Muscle of back (tissue), 11 donors: ENCODE results near the gene CHD9NB. TPM values are rescaled to one million over a fixed set of nuclear protein-coding genes. Genes with fewer than 3 reads are reported as not detected.
"Not testable (repeated sequence)": the region's sequence is repeated elsewhere in the genome, so short reads cannot be mapped to it uniquely, and the experiment has no call there.

Experiments used
- DNase-seq, 3 donors: peaks; one replicate each; pipeline versions ENCODE4 v3.0.0 to v3.0.0-alpha.2; 2013
- polyA plus RNA-seq, 10 donors: library from polyadenylated mRNA; unstranded; fragments of 120-200 nt; gene quantifications; one replicate each; pipeline ENCODE4 v1.2.1, GENCODE V29; 2013; ENCODE audit not compliant: insufficient read length in 10 of 10

Gene CHD9NB
- polyA plus RNA-seq, 10 donors: 1.3 to 4.6 (median 2.3) TPM

DNA sequence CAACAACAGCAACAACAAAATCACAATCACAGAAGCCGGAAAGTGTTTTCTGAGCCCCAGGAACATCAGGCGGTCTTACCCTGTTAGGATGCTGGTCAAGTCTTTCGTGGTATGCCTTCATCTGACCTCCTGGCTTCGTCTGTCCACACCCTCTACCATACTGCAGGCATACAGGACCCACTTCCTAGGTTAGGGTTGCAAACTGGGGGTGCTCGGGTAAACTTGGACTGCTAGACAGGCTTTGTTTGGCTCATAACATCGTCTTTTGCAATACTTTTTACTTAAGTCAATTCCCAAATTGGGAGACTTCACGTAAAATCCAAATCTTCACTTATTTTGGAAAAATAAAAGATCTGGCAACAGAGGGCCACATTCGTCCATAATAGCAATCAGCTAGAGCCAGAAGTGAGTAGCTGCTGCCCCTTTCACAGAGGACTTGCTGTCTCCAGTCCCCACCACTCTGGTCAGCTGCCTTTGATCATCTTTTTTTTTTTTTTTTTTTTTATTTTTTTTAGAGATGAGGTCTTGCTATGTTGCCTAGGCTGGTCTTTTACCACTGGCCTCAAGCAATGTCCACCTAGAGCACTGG lies 32.1 kb upstream of the CHD9NB start:
- DNase-seq: peak in 2 of 3 donors; percentile 56 to 82

DNA sequence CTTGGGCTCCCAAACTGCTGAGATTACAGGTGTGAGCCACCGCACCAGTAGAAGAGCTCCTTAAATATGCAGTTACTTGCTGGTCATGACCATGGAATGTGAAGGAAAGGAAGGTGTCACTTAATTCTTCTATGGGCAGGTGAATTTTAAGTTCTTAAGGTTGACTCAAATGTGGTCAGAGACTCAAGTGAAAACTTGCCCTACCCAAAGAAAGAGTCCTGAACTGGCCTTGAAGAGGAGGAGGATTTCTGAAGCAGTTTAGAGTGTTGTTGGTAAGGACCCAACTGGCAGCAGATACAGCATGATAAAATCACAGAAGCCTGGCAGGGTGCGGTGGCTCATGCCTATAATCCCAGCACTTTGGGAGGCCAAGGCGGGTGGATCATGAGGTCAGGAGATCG lies 31.4 kb upstream of the CHD9NB start:
- DNase-seq: peak in 1 of 3 donors; percentile 20

DNA sequence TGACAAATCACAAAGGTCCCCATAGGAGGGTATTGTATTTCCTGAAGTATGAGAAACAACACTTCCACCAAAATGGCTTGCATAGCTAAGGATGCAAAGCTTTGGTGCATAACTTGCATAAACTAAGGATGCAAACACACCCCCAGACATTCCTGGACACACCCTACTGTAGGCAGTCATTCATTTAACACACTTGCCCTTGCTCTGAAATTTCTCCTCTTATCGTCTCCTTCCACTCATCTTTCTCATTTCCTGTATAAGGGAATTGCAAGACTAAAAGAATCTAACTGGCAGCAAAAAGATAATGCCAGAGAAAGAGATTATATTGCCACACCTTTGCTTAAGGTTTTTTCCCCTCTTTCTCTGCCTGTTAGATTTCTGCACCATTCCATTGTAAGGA lies 30.4 kb upstream of the CHD9NB start:
- peak in 1 of 3 donors; percentile 12 for DNase-seq

DNA sequence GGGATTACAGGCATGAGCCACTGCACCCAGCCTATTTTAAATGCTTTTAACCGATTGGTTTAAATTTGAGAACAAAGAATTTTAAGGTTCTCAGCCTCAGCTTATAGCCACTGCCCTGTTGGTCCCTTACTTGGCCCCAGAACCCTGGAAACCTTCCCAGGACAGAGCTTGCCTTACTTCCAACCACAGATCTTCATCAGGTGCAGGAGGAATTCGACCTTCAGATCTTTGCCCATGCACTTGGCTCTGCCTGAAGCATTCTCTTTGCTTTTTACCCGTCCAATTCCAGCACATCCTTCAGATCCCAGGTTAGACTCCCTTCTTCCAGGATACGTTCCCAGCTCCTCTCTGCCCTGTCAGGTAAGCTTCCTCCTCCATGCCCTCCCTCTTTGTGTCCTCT lies 29.8 kb upstream of the CHD9NB start:
- peak in 1 of 3 donors; percentile 13 for DNase-seq

DNA sequence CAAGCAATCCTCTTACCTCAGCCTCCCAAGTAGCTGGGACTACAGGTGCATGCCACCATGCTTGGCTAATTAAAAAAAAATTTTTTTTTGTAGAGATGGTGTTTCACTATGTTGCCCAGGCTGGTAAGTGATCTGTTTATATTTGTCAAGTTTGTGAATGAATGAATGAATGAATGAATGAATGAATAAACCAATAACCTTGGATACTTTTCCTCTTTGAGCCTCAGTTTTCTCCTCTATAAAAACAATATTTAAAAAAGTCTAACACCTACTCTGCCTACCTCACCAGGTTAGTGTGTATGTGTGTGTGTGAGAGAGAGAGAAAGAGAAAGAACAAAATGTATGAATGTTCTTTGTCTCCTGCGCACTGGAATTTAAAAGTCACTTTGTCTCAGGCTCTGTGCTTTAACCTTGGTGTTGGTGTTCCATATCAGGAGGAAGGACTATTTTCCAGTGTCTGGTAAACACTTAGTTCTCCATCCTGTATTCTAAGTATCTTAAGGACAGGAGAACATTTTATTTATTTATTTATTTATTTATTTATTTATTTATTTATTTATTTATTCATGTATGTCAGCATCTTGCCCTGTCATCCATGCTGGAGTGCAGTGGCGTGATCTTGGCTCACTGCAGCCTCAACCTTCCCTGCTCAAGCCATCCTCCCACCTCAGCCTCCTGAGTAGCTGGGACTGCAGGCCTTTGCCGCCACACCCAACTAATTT lies 29.1 kb upstream of the CHD9NB start:
- DNase-seq: no peak

DNA sequence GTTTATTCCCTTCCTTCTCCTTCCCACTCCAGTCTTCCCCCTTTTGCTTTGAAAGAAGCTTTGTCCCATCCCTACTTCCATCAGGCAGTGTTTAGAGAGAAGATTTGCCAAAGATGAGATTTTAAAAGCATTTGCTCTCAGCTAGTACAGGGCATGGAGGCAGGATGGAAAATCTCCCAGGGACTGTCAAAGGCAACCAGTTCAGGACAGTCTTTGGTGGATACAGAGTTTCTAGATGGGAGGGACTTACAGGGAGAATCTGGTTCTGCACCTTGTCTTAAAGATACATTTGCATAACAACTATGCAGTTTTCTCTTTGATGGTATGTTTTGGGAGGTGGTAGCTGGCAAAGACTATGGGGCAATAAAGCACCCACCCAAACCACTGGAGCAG lies 28.3 kb upstream of the CHD9NB start:
- DNase-seq: no peak

DNA sequence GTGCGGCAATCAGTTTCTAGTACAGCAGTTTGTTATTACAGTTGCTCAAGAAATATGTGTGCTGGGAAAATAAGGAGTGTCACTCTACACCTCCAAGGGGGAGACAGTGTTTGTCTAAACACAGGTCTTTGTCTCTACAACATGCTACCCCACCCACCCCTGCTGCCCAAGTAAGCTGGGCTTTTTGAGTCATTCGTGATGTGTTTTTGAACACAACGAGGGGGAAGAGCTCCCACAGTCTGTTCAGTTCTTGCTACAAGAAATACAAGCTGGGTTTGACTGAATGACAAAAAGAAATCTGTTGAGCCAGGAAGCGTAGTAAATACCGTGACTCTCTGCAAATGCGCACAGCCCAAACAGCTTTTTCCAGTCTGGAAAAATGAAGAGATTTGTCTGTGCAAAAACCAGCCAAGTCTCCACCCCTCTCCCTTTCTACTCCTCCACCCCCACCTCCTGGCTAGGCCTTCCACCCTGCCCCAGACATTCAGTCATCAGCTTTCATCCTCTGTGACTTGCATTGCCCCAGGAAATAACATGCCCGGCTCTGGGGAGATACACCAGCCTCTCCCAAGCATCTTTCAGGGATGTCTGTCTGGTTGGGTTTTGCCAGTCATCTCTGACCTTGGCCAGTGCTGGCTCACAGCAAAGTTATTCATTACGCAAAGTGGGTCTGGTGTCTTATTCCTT lies 27.8 kb upstream of the CHD9NB start:
- peak; percentile 87 to 96 (median 92) for DNase-seq

DNA sequence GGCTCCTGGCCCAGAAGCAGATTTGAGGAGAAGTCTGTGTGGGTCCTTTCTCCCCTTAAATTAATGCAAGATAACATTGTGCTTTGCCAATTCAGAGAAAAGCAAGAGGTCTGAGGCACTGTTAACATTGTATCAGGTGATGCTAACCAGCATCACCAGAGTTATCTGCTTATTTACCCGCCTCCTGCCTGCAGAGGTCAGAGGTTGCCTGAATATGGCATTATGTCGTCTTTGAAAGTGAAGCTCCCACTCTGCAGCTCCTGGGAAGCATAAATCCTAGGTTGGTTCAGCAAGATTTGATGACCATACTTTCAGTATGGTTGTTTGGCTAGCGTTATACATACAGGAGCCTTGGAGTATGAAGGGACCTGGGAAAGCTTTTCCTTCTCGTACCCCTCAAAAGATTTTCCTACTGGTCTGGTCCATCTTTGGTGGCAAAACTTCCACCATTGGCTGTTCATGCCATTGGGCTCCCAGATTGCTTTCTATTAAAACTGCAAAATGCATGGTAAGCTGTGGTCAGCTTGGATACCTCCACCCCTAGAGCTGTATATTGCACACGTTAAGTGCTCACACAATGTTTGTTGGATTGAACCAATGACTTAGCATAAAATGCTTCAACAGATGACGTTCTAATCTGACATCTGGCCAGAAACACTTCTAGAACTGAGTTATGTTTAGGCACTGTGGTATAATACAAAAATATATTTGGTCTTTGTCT lies 26.2 kb upstream of the CHD9NB start:
- peak in 1 of 3 donors; percentile 22 for DNase-seq

DNA sequence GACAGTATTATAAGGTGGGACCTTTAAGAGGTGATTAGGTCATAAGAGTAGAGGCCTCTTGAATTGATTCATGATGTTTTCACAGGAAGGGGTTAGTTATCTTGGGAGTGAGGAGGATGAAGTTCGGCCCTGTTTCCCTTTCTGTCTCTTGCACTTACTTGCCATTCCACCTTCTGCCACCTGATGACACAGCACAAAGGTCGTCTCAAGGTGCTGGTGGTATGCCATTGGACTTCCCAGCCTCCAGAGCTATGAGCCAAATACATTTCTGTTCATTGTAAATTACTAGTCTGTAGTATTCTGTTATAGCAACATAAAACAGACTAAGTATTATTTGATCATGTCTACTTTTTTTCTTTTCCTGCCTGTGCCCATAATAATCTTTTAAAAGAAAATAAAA lies 25.6 kb upstream of the CHD9NB start:
- no peak for DNase-seq

DNA sequence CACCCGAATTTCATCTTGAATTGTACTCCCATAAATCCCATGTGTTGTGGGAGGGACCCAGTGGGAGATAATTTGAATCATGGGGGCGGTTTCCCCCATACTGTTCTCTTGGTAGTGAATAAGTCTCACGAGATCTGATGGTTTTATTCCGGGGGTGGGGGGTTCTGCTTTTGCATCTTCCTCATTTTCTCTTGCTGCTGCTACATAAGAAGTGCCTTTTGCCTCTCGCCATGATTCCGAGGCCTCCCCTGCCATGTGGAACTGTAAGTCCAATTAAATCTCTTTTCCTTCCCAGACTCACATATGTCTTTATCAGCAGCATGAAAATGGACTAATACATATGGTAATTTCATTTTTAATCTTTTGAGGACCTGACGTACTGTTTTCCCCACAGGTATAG lies 22.8 kb upstream of the CHD9NB start:
- not testable (repeated sequence) for DNase-seq

DNA sequence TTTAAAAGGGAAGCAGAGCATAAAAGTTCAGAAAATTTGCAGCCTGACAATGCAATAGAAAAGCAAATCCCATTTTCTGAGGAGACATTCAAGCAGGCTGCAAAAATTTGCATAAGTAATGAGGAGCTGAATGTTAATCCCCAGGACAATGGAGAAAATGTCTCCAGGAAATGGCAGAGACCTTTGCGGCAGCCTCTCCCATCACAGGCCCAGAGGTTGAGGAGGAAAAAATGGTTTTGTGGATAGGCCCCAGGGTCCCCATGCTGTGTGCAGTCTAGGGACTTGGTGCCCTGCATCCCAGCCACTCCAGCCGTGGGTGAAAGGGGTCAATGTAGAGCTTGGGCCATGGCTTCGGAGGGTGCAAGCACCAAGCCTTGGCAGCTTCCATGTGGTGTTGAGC lies 21.6 kb upstream of the CHD9NB start:
- DNase-seq: not testable (repeated sequence)

DNA sequence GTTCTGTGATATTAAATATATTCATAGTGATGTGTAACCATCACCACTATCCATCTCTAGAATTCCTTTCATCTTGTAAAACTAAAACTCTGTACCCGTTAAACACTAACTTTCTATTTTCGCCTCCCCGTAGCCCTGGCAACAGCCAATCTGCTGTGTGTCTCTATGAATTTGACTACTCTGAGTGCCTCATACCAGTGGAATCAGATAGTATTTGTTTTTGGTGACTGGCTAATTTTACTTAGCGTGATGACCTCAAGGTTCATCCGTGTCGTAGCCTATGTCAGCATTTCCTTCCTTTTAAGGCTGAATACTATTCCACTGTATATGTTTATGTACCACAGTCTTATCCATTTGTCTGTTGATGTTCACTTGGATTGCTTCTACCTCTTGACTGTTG lies 20.3 kb upstream of the CHD9NB start:
- no peak for DNase-seq

DNA sequence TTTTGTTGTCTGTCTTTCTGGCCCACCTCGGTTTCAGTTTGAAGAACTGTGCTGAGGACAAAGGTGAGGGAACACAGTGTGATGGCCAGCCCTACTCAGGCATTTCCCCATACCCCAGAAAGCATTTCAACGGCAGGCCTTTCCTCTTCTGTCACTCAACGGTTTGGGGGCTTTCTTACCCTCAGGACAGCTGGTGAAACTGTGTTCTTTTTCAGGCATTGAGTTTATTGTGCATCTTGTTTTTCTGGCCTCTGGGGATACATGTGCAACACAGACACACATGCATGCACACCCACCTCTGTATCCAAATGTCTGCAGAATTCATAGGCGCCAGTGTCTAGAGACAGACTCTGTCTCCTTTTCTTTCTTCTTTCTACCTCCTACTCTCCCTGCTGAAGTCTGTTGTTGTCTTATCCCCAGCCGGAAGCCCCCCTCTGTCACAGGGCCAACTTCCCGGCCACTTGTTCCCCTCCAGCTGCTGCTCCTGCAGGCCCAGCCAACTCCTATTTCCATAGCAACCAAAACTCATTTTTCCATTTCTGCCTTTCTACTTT lies 19.1 kb upstream of the CHD9NB start:
- DNase-seq: peak; percentile 88 to 98 (median 96)

DNA sequence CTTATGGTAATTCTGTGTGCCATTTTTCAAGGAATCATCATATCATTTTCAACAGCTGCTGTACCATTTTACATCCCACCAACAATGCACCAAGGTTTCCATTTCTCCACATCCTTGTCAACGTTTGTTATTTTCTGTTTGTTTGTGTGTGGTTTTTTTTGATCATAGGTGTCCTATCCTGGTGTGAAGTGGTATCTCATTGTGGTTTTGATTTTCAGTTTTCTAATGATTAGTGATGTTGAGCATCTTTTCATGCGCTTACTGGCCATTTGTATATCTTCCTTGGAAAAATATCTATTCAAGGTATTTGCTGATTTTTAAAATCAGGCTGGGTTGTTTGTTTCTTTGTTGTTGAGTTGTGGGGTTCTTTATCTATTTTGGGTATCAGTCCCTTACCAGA lies 17.1 kb upstream of the CHD9NB start:
- no peak for DNase-seq

DNA sequence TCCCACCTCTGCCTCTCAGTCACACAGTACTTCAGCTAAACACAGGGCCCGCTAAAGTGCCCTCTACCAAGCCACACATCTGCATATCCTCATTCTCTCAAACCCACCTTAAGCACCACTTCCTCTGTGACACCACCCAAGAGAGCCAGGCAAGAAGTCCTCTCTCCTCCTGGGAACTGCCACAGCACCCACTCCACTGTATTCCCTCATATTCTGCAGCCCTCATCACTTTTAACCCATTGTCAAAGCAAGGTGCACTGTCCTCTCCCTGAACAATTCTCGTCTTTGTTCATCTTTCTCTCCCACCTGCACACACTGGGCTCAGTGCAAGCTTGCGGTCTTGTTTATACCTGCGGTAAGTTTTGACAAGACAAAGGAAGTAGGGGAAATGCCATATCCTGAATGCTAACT lies 15.7 kb upstream of the CHD9NB start:
- no peak for DNase-seq

DNA sequence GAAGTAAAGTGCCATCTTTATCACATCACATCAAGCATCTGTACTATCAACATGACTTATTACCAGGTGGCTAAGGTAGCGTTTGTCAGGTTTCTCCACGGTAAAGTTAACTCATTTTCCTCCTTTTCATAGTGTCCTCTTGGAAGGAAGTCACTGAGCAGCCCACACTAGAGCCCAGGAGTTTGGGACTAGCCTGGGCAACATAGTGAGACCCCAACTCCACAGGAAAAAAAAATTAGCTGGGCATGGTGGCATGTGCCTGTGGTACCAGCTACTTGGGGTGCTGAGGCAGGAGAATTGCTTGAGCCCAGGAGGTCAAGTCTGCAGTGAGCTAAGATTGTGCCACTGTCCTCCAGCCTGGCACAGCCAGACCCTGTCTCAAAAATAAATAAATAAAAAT lies 15.0 kb upstream of the CHD9NB start:
- DNase-seq: no peak

DNA sequence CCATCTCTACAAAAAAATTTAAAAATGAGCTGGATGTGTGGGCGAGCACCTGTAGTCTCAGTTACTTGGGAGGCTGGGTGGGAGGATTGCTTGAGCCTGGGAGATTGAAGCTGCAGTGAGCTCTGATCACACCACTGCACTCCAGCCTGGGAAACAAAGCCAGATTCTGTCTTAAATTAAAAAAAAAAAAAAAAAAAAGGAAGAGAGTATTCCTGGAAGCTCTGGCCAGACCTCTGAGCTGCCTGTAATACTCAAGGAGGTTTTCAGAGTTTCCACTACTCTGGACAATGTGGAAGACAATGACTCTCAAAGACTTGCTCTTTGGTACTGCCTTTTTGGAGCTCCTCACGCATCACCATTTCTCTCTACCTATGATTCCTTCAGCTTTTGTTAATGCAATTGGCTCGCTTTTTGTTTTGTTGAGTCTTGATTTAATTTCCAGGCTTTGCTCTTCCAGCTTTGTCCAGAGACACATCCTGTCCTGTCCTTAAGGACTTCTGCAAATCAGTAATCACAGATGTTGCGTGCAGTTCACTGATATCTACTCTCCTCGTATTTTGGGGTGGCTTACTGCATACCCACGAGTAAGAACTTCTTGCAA lies 12.9 kb upstream of the CHD9NB start:
- peak; percentile 52 to 85 (median 66) for DNase-seq

DNA sequence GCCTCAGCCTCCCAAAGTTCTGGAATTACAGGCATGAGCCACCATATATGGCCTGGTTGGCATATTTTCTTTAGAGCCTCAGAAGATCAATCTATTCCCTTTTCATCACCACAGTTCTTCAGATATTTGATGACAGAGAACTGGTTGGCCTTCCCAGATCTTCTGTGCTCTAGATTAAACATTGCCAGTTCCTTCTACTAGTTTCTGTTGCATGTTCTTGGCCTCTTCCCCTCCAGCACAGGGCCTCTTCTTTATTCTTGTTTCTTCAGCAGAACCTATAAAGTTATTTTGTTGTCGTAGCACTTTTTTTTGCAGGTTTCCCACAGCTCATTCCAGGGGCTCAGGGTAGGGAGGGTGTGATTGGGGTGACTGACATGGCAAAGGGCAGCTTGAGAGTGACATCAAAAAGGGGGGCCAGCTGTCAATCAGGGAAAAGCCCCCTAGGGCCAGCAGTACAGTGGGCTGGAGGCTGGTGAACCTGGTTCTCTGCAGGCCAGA lies 11.4 kb upstream of the CHD9NB start:
- no peak for DNase-seq

DNA sequence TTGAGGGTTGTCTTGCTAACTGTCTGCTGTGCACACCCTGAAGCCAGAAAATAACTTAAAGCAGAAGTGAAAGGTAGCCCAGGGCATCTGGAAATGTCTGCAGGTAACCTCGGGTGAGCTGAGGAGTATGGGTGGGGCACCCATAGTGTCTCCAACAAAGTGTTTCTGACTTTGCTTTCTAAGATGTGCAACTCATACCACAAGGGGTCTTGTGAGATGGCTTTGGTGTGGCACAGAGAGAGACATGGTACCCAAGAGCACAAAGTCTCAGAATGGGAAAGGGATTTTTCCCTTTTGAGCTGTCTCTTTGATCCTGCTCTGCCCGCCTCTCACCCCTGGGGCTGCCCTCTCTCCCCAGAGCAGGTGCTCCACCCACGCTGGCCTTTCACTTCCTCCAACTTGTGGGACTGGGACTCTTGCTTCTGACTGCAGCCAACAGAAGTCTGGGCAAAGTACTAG lies 9.0 kb upstream of the CHD9NB start:
- DNase-seq: no peak

DNA sequence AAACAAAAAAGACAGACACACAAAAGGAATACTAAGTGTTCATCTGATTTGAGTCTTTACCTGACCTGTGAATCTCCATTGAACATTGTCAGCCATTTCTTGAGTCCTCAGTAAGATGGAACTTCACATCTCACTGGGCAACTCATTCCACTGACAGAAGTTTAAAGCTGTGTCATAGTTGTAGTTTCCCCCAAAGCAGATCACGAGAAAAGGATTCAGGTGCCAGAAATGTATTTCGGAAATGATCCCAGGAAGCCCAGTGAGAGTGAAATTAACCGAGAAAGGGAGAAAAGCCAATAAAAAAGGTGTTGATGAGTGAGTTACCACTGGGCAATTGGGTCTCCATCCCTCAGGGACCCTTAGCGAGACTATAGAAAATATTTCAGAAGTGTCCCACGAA lies 8.6 kb upstream of the CHD9NB start:
- no peak for DNase-seq

DNA sequence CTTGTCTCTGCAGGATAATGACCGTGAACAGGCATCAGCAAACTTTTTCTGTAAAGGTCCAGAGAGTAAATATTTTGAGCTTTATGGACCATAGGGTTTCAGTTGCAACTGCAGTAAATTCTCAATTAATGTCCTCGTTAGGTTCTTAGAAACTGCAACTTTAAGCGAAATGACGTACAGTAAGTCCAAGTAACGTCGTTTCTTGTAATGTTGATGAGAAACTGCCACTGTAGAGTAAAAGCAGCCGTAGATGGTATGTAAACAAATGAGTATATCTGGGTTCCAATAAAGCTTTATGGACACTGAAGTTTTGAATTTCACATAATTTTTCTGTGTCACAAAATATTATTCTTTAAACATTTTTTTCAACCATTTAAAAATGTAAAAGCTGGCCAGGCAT lies 7.0 kb upstream of the CHD9NB start:
- no peak for DNase-seq
